ENCODE data around the gene TMEM52. TPM values are rescaled to one million over a fixed set of nuclear protein-coding genes. Genes with fewer than 3 reads are reported as not detected.

Gene TMEM52
- total RNA-seq, 1 experiment from 2014 or later: 9.6 TPM

GRCh38 chr1:1929639-1930545, 10.8 kb upstream of the TMEM52 start:
- H4K20me1 ChIP-seq (ENCODE audit: control insufficient read depth, insufficient read depth, insufficient read length): no peaks in the 10 kb centered on the region
- H3K27me3 ChIP-seq (ENCODE audit: insufficient read depth, low read length): no peaks in the 10 kb centered on the region
- no peaks in the 10 kb centered on the region for H3K23me2 ChIP-seq (ENCODE audit: insufficient read length, low read depth, low read length, poor library complexity, severe bottlenecking)
- H3K79me1 ChIP-seq (ENCODE audit: insufficient read depth, low read depth, low read length, poor library complexity, severe bottlenecking): no peaks in the 10 kb centered on the region
- no peak overlapping the region; the same call in 1 of the 2 replicates for H2BK15ac ChIP-seq (ENCODE audit: low read depth, low read length)
- H3K56ac ChIP-seq (ENCODE audit: insufficient read length, low read depth, low read length): no peak overlapping the region
- no peak overlapping the region for H3K9ac ChIP-seq (ENCODE audit: extremely low read depth, insufficient read length, low read length)
- H3K4me1 ChIP-seq (ENCODE audit: insufficient read depth, low read length): no peaks in the 10 kb centered on the region
- H2BK120ac ChIP-seq (ENCODE audit: low read depth, low read length, poor library complexity, severe bottlenecking): no peak overlapping the region
- H3K27ac Mint-ChIP-seq: no peak overlapping the region; a peak in 1 of 7 replicates
- H3K4ac ChIP-seq (ENCODE audit: low read depth, low read length): no peak overlapping the region
- H3K14ac ChIP-seq (ENCODE audit: insufficient read depth, low read length): no peak overlapping the region
- H3K23ac ChIP-seq (ENCODE audit: insufficient read length, low read depth, low read length): no peak overlapping the region
- no peak overlapping the region for H2BK20ac ChIP-seq (ENCODE audit: low read depth, low read length, poor library complexity, severe bottlenecking)
- H3K27me3 Mint-ChIP-seq (ENCODE audit: low read depth): peaks cover 2% of the 10 kb centered on the region
- DNase-seq: no peak
- peaks cover 12 to 20% of the 10 kb centered on the region in 2 experiments for H3K9me3 Mint-ChIP-seq
- H3K4me2 ChIP-seq (ENCODE audit: insufficient read depth, insufficient read length, low read length): no peak overlapping the region
- no peak overlapping the region for H3K18ac ChIP-seq (ENCODE audit: insufficient read length, low read depth, low read length)
- no peak overlapping the region for H4K8ac ChIP-seq (replicated peaks; ENCODE audit: insufficient read length, low read depth, low read length)
- no peak overlapping the region for H3K27ac ChIP-seq (ENCODE audit: insufficient read length, low read depth, low read length)
- no peak overlapping the region for H3K4me3 Mint-ChIP-seq
- TF ChIP-seq CTCF (conservative IDR thresholded peaks at IDR 0.05): no peak
- no peaks in the 10 kb centered on the region for H3K4me1 Mint-ChIP-seq
- H4K5ac ChIP-seq (ENCODE audit: insufficient read length, low read depth, low read length): no peak overlapping the region
- no peak overlapping the region for H2AFZ ChIP-seq (ENCODE audit: low read length)
- no peaks in the 10 kb centered on the region; a peak in 1 of 7 replicates for H3K36me3 Mint-ChIP-seq (ENCODE audit: insufficient read depth in 1 of 3, low read depth in 3 of 3)
- H2AK5ac ChIP-seq (ENCODE audit: insufficient read length, low read length): no peak overlapping the region
- no peak overlapping the region for H2BK12ac ChIP-seq (ENCODE audit: insufficient read length, low read depth, low read length)
- H2BK5ac ChIP-seq (ENCODE audit: insufficient read length, low read length): no peak overlapping the region
- H3K79me2 ChIP-seq (ENCODE audit: insufficient read depth, low read length): no peaks in the 10 kb centered on the region
- H3T11ph ChIP-seq (ENCODE audit: low read length): no peak overlapping the region
- no peaks in the 10 kb centered on the region for H3K9me3 ChIP-seq (ENCODE audit: control insufficient read depth, low read depth, low read length)
- no peak overlapping the region for H4K91ac ChIP-seq (ENCODE audit: insufficient read length, low read depth, low read length)
- WGBS (ENCODE audit: extremely low coverage, insufficient read length, low lambda C conversion rate): no CpG with 5 or more reads among the region's 38 CpGs

All from H9 (cell line).